Suprapubic skin (tissue), 4 donors: Measurements from ENCODE around the gene WDR89.

Source experiments
- CTCF ChIP-seq, 2 donors: fragments of 200-600 bp in 1 of 2; fragments of 450-650 bp in 1 of 2; sonication (generic) in 1 of 2; IDR thresholded peaks; one replicate each; pipeline ENCODE4 v1.5.1; 2016 to 2019; ENCODE audit warnings: antibody characterized with exemption in 2 of 2, mild to moderate bottlenecking in 1 of 2, moderate library complexity in 1 of 2
- POLR2A ChIP-seq, 2 donors: fragments of 450-650 bp; IDR thresholded peaks; one replicate each; pipeline ENCODE4 v1.6.1; 2017; ENCODE audit warnings: antibody characterized with exemption in 2 of 2, mild to moderate bottlenecking in 2 of 2, moderate library complexity in 2 of 2
- POLR2AphosphoS5 ChIP-seq, 3 donors: sonication (generic); formaldehyde crosslinking; IDR thresholded peaks; one replicate each; pipeline ENCODE4 v1.6.1; 2017; ENCODE audit warnings: antibody characterized with exemption in 3 of 3

- TF ChIP-seq POLR2A (IDR thresholded peaks at IDR 0.05) (no peak), CTCF (IDR thresholded peaks at IDR 0.05) (no peak), POLR2AphosphoS5 (IDR thresholded peaks at IDR 0.05) (no peak)
Observed at GRCh38 chr14:63671987-63672386, 30.3 kb upstream of the WDR89 start.
